ENCODE data around the gene TBC1D26. TPM values are rescaled to one million over a fixed set of nuclear protein-coding genes. Genes with fewer than 3 reads are reported as not detected.

Gene TBC1D26
- polyA plus RNA-seq, 1 of the 3 experiments (the other 2 are of a cell fraction): not detected

GRCh38 chr17:15742921-15743320, 10.8 kb downstream of the TBC1D26 start:
- POLR2A ChIA-PET: no interaction called here
- 94% methylated on average over 5 of the region's 7 CpGs for WGBS (ENCODE audit: low lambda C conversion rate)
- CTCF ChIA-PET: no interaction called here

More at GRCh38 chr17:15742921-15743320, 10.8 kb downstream of the TBC1D26 start:
- Histone ChIP-seq H3K9me2 (no peaks in the 10 kb centered on the region), H2AFZ (ENCODE audit: low read depth) (no peak overlapping the region), H3K79me2 (ENCODE audit: insufficient read depth) (no peaks in the 10 kb centered on the region), H3K9ac (no peak overlapping the region), H3K4me3 (ENCODE audit: low read depth in 2 of 2, low read length in 1 of 2) (no peak overlapping the region), H3K4me1 (ENCODE audit: control insufficient read depth in 1 of 2, insufficient read depth in 2 of 2, low read depth in 1 of 2, low read length in 1 of 2) (peaks cover 0 to 15% of the 10 kb centered on the region in 2 experiments; a peak in 1 of 4 replicates), H3K27ac (ENCODE audit: low read depth in 2 of 2, low read length in 1 of 2) (no peak overlapping the region), H3K4me2 (no peak overlapping the region), H3K27me3 (ENCODE audit: insufficient read depth) (no peaks in the 10 kb centered on the region; the same call in 1 of the 2 replicates), H3F3A (replicated peaks; ENCODE audit: insufficient read depth) (no peaks in the 10 kb centered on the region), H3K9me3 (no peaks in the 10 kb centered on the region), H3K36me3 (replicated peaks in 1 of 2; ENCODE audit: control insufficient read depth in 1 of 2, insufficient read depth in 2 of 2, low read length in 1 of 2) (no peaks in the 10 kb centered on the region), H4K20me1 (ENCODE audit: insufficient read depth) (no peaks in the 10 kb centered on the region)
- TF ChIP-seq EZH2phosphoT487 (IDR thresholded peaks at IDR 0.05; ENCODE audit: borderline replicate concordance, low read depth): no peak
- no peak for TF ChIP-seq FOXM1 (IDR thresholded peaks at IDR 0.05; ENCODE audit: low read depth)
- TF ChIP-seq, protein P1, sequence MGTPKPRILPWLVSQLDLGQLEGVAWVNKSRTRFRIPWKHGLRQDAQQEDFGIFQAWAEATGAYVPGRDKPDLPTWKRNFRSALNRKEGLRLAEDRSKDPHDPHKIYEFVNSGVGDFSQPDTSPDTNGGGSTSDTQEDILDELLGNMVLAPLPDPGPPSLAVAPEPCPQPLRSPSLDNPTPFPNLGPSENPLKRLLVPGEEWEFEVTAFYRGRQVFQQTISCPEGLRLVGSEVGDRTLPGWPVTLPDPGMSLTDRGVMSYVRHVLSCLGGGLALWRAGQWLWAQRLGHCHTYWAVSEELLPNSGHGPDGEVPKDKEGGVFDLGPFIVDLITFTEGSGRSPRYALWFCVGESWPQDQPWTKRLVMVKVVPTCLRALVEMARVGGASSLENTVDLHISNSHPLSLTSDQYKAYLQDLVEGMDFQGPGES (IDR thresholded peaks at IDR 0.05; ENCODE audit: low read depth, low read length): no peak
- TF ChIP-seq, protein P2, sequence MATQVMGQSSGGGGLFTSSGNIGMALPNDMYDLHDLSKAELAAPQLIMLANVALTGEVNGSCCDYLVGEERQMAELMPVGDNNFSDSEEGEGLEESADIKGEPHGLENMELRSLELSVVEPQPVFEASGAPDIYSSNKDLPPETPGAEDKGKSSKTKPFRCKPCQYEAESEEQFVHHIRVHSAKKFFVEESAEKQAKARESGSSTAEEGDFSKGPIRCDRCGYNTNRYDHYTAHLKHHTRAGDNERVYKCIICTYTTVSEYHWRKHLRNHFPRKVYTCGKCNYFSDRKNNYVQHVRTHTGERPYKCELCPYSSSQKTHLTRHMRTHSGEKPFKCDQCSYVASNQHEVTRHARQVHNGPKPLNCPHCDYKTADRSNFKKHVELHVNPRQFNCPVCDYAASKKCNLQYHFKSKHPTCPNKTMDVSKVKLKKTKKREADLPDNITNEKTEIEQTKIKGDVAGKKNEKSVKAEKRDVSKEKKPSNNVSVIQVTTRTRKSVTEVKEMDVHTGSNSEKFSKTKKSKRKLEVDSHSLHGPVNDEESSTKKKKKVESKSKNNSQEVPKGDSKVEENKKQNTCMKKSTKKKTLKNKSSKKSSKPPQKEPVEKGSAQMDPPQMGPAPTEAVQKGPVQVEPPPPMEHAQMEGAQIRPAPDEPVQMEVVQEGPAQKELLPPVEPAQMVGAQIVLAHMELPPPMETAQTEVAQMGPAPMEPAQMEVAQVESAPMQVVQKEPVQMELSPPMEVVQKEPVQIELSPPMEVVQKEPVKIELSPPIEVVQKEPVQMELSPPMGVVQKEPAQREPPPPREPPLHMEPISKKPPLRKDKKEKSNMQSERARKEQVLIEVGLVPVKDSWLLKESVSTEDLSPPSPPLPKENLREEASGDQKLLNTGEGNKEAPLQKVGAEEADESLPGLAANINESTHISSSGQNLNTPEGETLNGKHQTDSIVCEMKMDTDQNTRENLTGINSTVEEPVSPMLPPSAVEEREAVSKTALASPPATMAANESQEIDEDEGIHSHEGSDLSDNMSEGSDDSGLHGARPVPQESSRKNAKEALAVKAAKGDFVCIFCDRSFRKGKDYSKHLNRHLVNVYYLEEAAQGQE (IDR thresholded peaks at IDR 0.05; ENCODE audit: low read depth, low read length): no peak
- no peak for TF ChIP-seq NRF1 (IDR thresholded peaks at IDR 0.05; ENCODE audit: low read depth, low read length)
- TF ChIP-seq CTCF (IDR thresholded peaks at IDR 0.05): no peak
- no peak for TF ChIP-seq TAF1 (IDR thresholded peaks at IDR 0.05; ENCODE audit: borderline replicate concordance, low read depth, low read length)
- no peak for TF ChIP-seq FOSL2 (IDR thresholded peaks at IDR 0.05; ENCODE audit: borderline replicate concordance, low read depth)
- TF ChIP-seq, protein P3, sequence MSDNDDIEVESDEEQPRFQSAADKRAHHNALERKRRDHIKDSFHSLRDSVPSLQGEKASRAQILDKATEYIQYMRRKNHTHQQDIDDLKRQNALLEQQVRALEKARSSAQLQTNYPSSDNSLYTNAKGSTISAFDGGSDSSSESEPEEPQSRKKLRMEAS (IDR thresholded peaks at IDR 0.05; ENCODE audit: low read depth): no peak
- no peak for TF ChIP-seq ZBTB33 (IDR thresholded peaks at IDR 0.05; ENCODE audit: borderline replicate concordance, low read depth)
- TF ChIP-seq NFIC (IDR thresholded peaks at IDR 0.05; ENCODE audit: borderline replicate concordance): no peak
- TF ChIP-seq YY1 (IDR thresholded peaks at IDR 0.05; ENCODE audit: low read depth): no peak
- DNase-seq: no peak
